Mesenchymal stem cell (in vitro differentiated cells and primary cell): ENCODE measurements around the gene FOXA2.

Experiments
- DNase-seq: peaks from one replicate; pipeline ENCODE4 v3.0.0-alpha.2; 2013
- H2AFZ ChIP-seq: one replicate; pipeline ENCODE4 v1.6.1; 2013; ENCODE audit warnings: low read depth, mild to moderate bottlenecking, control low read depth, inconsistent platforms, low read length, moderate library complexity
- H2AK5ac ChIP-seq: 2 replicates; pipeline ENCODE4 v1.6.1; 2013; ENCODE audit warnings: low read length, moderate library complexity, mild to moderate bottlenecking, inconsistent platforms; ENCODE audit not compliant: severe bottlenecking
- H2BK120ac ChIP-seq: one replicate; pipeline ENCODE4 v1.6.1; 2013; ENCODE audit warnings: low read depth, mild to moderate bottlenecking, inconsistent platforms, low read length, moderate library complexity
- H2BK12ac ChIP-seq, 2 experiments: one replicate each; pipeline ENCODE4 v1.6.1; 2013; ENCODE audit warnings: inconsistent platforms in 2 of 2, low read length in 2 of 2, mild to moderate bottlenecking in 2 of 2, moderate library complexity in 2 of 2, control low read depth in 1 of 2
- H2BK15ac ChIP-seq: one replicate; pipeline ENCODE4 v1.6.1; 2013; ENCODE audit warnings: mild to moderate bottlenecking, low read depth, inconsistent platforms; ENCODE audit not compliant: poor library complexity, severe bottlenecking
- H2BK5ac ChIP-seq: 2 replicates; pipeline ENCODE4 v1.6.1; 2013; ENCODE audit warnings: low read depth, mild to moderate bottlenecking, low read length, control low read depth, inconsistent platforms; ENCODE audit not compliant: poor library complexity, severe bottlenecking
- H3K14ac ChIP-seq, 2 experiments: one replicate each; pipeline ENCODE4 v1.6.1; 2013; ENCODE audit warnings: inconsistent platforms in 2 of 2, low read length in 2 of 2, control low read depth in 1 of 2, mild to moderate bottlenecking in 1 of 2, moderate library complexity in 1 of 2
- H3K18ac ChIP-seq, 2 experiments: one replicate each; pipeline ENCODE4 v1.6.1; 2013; ENCODE audit warnings: inconsistent platforms in 2 of 2, low read length in 2 of 2, control low read depth in 1 of 2, low read depth in 1 of 2, mild to moderate bottlenecking in 1 of 2
- H3K23ac ChIP-seq, 2 experiments: one replicate each; pipeline ENCODE4 v1.6.1; 2013; ENCODE audit warnings: inconsistent platforms in 2 of 2, low read length in 2 of 2, mild to moderate bottlenecking in 2 of 2, moderate library complexity in 2 of 2, control low read depth in 1 of 2
- H3K27ac ChIP-seq: 2 replicates; pipeline ENCODE4 v1.5.1; 2013; ENCODE audit warnings: mild to moderate bottlenecking, moderate library complexity, low read length, control low read depth, inconsistent platforms; ENCODE audit not compliant: poor library complexity, severe bottlenecking
- H3K27me3 ChIP-seq, 2 experiments: 2 replicates each; pipeline versions ENCODE4 v1.6.1 to v1.7.0; 2013; ENCODE audit warnings: low read length in 2 of 2, mild to moderate bottlenecking in 2 of 2, moderate library complexity in 2 of 2, control low read depth in 1 of 2, inconsistent platforms in 1 of 2; ENCODE audit not compliant: control insufficient read depth in 1 of 2, insufficient read depth in 1 of 2
- H3K36me3 ChIP-seq, 2 experiments: 2 replicates each; pipeline versions ENCODE4 v1.6.1 to v1.7.0; 2013; ENCODE audit warnings: low read length in 2 of 2, control low read depth in 1 of 2, inconsistent platforms in 1 of 2, low read depth in 1 of 2, mild to moderate bottlenecking in 1 of 2; ENCODE audit not compliant: insufficient read depth in 2 of 2, control insufficient read depth in 1 of 2
- H3K4ac ChIP-seq, 2 experiments: one replicate each; pipeline ENCODE4 v1.6.1; 2013; ENCODE audit warnings: inconsistent platforms in 2 of 2, low read length in 2 of 2, mild to moderate bottlenecking in 2 of 2, moderate library complexity in 2 of 2, control low read depth in 1 of 2, low read depth in 1 of 2
- H3K4me1 ChIP-seq: 2 replicates; pipeline ENCODE4 v1.6.1; 2013; ENCODE audit warnings: low read depth, low read length, control low read depth; ENCODE audit not compliant: control insufficient read depth, insufficient read depth
- H3K4me2 ChIP-seq: 2 replicates; pipeline ENCODE4 v1.6.1; 2013; ENCODE audit warnings: low read length, mild to moderate bottlenecking, inconsistent platforms; ENCODE audit not compliant: poor library complexity, severe bottlenecking
- H3K4me3 ChIP-seq, 2 experiments: 2 replicates each; pipeline versions ENCODE4 v1.5.1 to v1.7.0; 2013; ENCODE audit warnings: low read length in 2 of 2, mild to moderate bottlenecking in 2 of 2, control low read depth in 1 of 2, low read depth in 1 of 2; ENCODE audit not compliant: insufficient read depth in 1 of 2
- H3K79me1 ChIP-seq: replicated peaks from 2 replicates; pipeline ENCODE4 v1.6.1; 2013; ENCODE audit warnings: mild to moderate bottlenecking, control low read depth, low read length, inconsistent platforms; ENCODE audit not compliant: poor library complexity, severe bottlenecking
- H3K9ac ChIP-seq: 2 replicates; pipeline ENCODE4 v1.7.0; 2013; ENCODE audit warnings: mild to moderate bottlenecking, low read length, moderate library complexity
- H3K9me3 ChIP-seq: 2 replicates; pipeline ENCODE4 v1.7.0; 2013; ENCODE audit warnings: mild to moderate bottlenecking, low read length; ENCODE audit not compliant: control insufficient read depth
- H4K8ac ChIP-seq: one replicate; pipeline ENCODE4 v1.6.1; 2013; ENCODE audit warnings: inconsistent platforms, mild to moderate bottlenecking, low read length, moderate library complexity
- H4K91ac ChIP-seq: one replicate; pipeline ENCODE4 v1.6.1; 2013; ENCODE audit warnings: mild to moderate bottlenecking, low read length, inconsistent platforms
- WGBS: methylation state at CpG from one replicate; pipeline ENCODE4 v1.1.7; 2013; ENCODE audit warnings: mixed read lengths; 5-methylcytosine and 5-hydroxymethylcytosine counted together

Gene FOXA2

GRCh38 chr20:22569353-22569752 is 15.0 kb downstream of the FOXA2 start:
- H2AK5ac ChIP-seq: no peak overlapping the region
- H2BK5ac ChIP-seq: no peak overlapping the region
- H3K4ac ChIP-seq: no peak overlapping the region
- H3K18ac ChIP-seq: no peak overlapping the region
- H2BK12ac ChIP-seq: no peak overlapping the region
- peaks cover 86 to 100% of the 10 kb centered on the region in 2 experiments for H3K27me3 ChIP-seq
- H2AFZ ChIP-seq: no peak overlapping the region
- no peak overlapping the region for H4K91ac ChIP-seq
- H3K4me3 ChIP-seq: no peak overlapping the region
- no peak overlapping the region for H3K27ac ChIP-seq
- H4K8ac ChIP-seq: no peak overlapping the region
- H3K9me3 ChIP-seq: peaks cover 3% of the 10 kb centered on the region
- H2BK15ac ChIP-seq: no peak overlapping the region
- H2BK120ac ChIP-seq: no peak overlapping the region
- DNase-seq: no peak
- no peaks in the 10 kb centered on the region for H3K36me3 ChIP-seq
- no peak overlapping the region for H3K9ac ChIP-seq
- H3K23ac ChIP-seq: no peak overlapping the region
- H3K79me1 ChIP-seq: no peaks in the 10 kb centered on the region
- no peak overlapping the region for H3K4me2 ChIP-seq
- WGBS: 6% methylated on average over 9 of the region's 11 CpGs
- peaks cover 9% of the 10 kb centered on the region for H3K4me1 ChIP-seq
- H3K14ac ChIP-seq: no peak overlapping the region

GRCh38 chr20:22568872-22569344 is 15.5 kb downstream of the FOXA2 start:
- Histone ChIP-seq H3K14ac (no peak overlapping the region), H3K4me3 (no peak overlapping the region)

GRCh38 chr20:22567944-22568871 is 16.2 kb downstream of the FOXA2 start:
- 2% methylated on average over 48 of the region's 57 CpGs for WGBS
- Histone ChIP-seq H3K9ac (no peak overlapping the region), H2AFZ (no peak overlapping the region), H2BK15ac (no peak overlapping the region), H3K4me1 (peaks cover 9% of the 10 kb centered on the region), H3K14ac (no peak overlapping the region), H3K79me1 (no peaks in the 10 kb centered on the region), H2BK120ac (no peak overlapping the region), H4K91ac (no peak overlapping the region), H4K8ac (no peak overlapping the region), H3K27me3 (peaks cover 90 to 100% of the 10 kb centered on the region in 2 experiments), H3K4me3 (peak overlapping the region in 1 of 2 experiments; percentile 3), H3K27ac (no peak overlapping the region), H2BK5ac (no peak overlapping the region), H3K4ac (no peak overlapping the region), H3K23ac (no peak overlapping the region), H3K9me3 (peaks cover 3% of the 10 kb centered on the region), H3K4me2 (no peak overlapping the region), H2BK12ac (no peak overlapping the region), H3K36me3 (no peaks in the 10 kb centered on the region), H3K18ac (no peak overlapping the region), H2AK5ac (no peak overlapping the region)
- DNase-seq: no peak

More at GRCh38 chr20:22568872-22569344, 15.5 kb downstream of the FOXA2 start:
- Histone ChIP-seq H3K27me3 (peaks cover 90 to 100% of the 10 kb centered on the region in 2 experiments), H3K9me3 (peaks cover 3% of the 10 kb centered on the region), H3K4me2 (no peak overlapping the region), H4K8ac (no peak overlapping the region), H2BK15ac (no peak overlapping the region), H3K4me1 (peaks cover 9% of the 10 kb centered on the region), H2BK5ac (no peak overlapping the region), H2BK12ac (no peak overlapping the region), H2BK120ac (no peak overlapping the region), H3K79me1 (no peaks in the 10 kb centered on the region), H3K36me3 (no peaks in the 10 kb centered on the region), H2AK5ac (no peak overlapping the region), H4K91ac (no peak overlapping the region), H3K23ac (no peak overlapping the region), H3K9ac (no peak overlapping the region), H3K4ac (no peak overlapping the region), H3K18ac (no peak overlapping the region), H3K27ac (no peak overlapping the region), H2AFZ (no peak overlapping the region)
- DNase-seq: no peak
- under 1% methylated on average over 23 of the region's 31 CpGs for WGBS

GRCh38 chr20:22566876-22567658 is 17.3 kb downstream of the FOXA2 start:
- no peak overlapping the region for H3K9ac ChIP-seq
- no peaks in the 10 kb centered on the region for H3K79me1 ChIP-seq
- H2BK5ac ChIP-seq: no peak overlapping the region
- no peak overlapping the region for H3K18ac ChIP-seq
- no peak overlapping the region for H4K91ac ChIP-seq
- no peak overlapping the region for H3K4me3 ChIP-seq
- no peak for DNase-seq
- peaks cover 3% of the 10 kb centered on the region for H3K9me3 ChIP-seq
- H3K36me3 ChIP-seq: no peaks in the 10 kb centered on the region
- H3K4me2 ChIP-seq: no peak overlapping the region
- no peak overlapping the region for H3K27ac ChIP-seq
- no peak overlapping the region for H2AFZ ChIP-seq
- no peak overlapping the region for H3K4ac ChIP-seq
- H3K27me3 ChIP-seq: peaks cover 90 to 99% of the 10 kb centered on the region in 2 experiments
- H2AK5ac ChIP-seq: no peak overlapping the region
- H2BK12ac ChIP-seq: no peak overlapping the region
- H2BK15ac ChIP-seq: no peak overlapping the region
- no peak overlapping the region for H4K8ac ChIP-seq
- H3K23ac ChIP-seq: no peak overlapping the region
- no peak overlapping the region for H3K14ac ChIP-seq
- no peak overlapping the region for H2BK120ac ChIP-seq
- H3K4me1 ChIP-seq: peaks cover 9% of the 10 kb centered on the region
- 3% methylated on average over 8 of the region's 13 CpGs for WGBS
